GM21381 (cell line): Measurements from ENCODE around the gene ANKRD33B.
"Not testable (repeated sequence)": the region's sequence is repeated elsewhere in the genome, so short reads cannot be mapped to it uniquely, and the experiment has no call there.

Experiments
- ATAC-seq: cut with Tn5 transposase; IDR thresholded peaks from one replicate; pipeline ENCODE4 v1.9.1; 2021; ENCODE audit warnings: mild to moderate bottlenecking, moderate library complexity; ENCODE audit not compliant: unreplicated experiment

The ANKRD33B gene

DNA sequence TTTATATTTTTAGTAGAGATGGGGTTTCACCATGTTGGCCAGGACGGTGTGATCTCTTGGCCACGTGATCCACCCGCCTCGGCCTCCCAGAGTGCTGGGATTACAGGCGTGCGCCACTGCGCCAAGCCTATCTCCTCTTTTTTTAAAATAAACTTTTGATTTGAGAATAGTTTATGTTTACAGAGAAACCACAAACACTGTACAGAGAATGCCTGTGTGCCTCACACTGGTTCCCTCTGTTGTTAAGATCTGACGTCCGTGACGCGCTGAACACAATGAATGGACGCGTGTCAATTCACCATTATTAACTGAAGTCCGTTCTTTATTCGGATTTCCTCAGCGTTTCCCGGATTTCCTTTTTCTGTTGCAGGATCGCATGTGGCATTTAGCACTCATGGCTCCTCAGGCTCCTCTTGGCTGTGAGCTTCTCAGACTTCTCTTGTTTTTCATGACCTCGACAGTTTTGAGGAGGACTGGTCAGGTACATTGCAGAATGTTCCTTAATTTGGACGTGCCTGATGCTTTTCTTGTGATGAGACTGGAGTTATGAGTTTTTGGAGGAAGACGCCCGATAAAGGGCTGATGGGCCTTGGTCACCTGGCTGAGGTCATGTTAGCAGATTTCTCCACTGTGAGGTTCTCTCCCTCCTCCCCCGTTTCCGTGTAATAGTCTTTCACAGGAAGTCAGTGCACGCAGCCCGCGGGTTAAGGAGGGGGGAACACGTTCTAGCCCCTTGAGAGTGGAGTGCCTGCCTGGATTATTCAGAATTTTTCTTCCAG is 69.6 kb downstream of the ANKRD33B start:
- no peak for ATAC-seq

GRCh38 chr5:10634050-10634449 is 70.2 kb downstream of the ANKRD33B start:
- no peak for ATAC-seq

DNA sequence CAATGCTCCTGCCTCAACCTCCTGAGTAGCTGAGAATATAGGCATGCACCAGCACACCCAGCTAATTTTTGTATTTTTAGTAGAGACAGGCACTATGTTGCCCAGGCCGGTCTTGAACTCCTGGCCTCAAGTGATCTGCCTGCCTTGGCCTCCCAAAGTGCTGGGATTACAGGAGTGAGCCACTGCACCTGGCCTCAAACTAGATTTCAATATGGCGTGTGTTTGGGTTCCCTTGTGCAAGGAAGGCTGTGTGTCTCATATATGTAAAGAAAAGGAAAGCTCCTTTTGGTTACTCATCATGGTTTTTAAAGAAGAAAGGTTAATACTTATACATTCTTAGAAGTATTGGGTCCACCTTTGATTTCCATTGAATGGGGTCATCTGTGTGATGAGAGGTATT is 70.7 kb downstream of the ANKRD33B start:
- ATAC-seq: no peak

DNA sequence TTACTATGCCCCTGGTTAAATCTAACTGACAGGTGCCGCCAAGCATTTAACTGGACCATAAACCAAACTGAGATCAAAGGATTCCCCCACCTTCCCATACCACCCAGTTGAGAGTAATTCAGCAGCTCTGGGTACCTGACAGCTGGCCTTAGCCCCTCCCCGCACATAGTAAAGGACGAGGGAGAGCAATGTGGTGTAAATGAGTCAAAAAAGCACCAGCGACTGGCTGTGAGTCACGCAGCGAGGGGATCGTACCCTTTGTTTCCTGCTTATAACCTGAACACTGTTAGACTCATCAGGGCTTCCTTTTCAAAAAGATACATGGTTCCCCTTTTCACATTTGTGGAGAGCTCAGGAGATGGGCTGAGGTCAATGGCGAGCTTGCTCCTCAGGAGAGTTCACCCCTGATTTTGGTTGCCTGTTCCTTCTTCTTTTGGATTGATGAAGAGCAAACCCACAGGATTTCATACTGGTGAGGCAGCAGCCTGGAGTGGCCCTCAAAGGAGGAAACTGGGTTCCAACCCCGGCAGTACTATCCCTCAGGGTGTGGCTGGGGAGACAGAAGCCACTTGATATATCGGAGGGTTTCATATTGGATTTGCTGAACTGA is 71.5 kb downstream of the ANKRD33B start:
- peak; percentile 50 for ATAC-seq

DNA sequence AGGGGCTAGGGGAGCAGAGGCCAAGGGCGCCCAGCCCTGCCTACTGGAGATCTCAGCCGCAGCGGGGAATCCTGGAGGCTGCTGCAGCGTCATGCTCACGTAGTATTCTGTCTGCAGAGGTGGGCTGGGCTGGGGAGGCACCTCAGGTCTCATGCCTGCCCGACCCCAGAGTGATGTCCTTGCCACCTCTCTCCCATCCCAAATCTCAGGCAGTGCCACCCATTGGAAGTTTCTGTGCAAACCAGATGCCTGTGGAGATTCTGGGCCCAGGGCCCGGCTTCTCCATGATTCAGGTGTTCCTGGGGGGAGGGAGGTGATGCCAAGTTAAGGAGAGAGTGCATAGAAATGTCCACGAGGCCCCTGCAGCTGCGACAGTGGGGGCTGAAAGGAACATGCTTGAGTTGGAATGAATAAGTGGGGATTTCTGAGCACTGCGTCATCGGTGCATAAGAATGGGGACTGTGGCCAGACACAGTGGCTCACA is 72.0 kb downstream of the ANKRD33B start:
- ATAC-seq: no peak

GRCh38 chr5:10636363-10637142 is 72.7 kb downstream of the ANKRD33B start:
- ATAC-seq: no peak

- ATAC-seq: no peak
Observed at GRCh38 chr5:10637944-10638343, 74.1 kb downstream of the ANKRD33B start.

GRCh38 chr5:10638723-10639122 is 74.9 kb downstream of the ANKRD33B start:
- not testable (repeated sequence) for ATAC-seq

DNA sequence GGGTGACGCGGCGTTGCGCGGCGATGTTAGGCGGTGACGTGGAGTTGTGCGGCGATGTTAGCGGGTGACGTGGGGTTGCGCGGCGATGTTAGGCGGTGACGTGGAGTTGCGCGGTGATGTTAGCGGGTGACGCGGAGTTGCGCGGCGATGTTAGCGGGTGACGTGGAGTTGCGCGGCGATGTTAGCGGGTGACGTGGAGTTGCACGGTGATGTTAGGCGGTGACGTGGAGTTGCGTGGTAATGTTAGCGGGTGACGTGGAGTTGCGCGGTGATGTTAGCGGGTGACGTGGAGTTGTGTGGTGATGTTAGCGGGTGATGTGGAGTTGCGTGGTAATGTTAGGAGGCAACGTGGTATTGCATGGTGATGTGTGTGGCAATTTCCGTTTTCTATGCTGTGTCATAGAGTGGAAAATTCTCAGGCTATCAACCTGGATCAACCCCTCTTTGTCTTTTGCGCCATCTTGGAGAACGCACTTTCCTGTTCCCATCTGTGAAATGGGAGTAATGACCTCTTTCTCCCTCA is 76.0 kb downstream of the ANKRD33B start:
- ATAC-seq: no peak

DNA sequence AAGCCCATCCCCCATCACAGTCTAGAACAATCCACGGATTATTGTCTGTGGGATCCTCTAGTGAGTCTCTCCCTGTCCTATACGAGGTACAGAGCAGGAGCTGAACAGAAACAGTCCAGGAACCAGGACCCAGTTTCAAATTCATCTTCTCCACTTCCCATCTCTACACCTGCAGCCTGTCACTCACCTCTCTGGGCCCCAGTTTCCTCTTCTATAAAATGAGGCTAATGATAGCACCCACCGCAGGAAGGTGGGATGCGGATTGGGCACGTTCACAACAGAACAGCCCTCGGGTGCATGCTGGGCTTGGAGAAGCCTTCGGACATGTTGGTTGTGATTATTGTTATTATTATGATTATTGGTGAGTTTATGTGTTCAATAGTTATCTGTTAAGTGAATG is 78.5 kb downstream of the ANKRD33B start:
- ATAC-seq: no peak

- ATAC-seq: no peak
Observed at GRCh38 chr5:10644192-10644591, 80.3 kb downstream of the ANKRD33B start.

DNA sequence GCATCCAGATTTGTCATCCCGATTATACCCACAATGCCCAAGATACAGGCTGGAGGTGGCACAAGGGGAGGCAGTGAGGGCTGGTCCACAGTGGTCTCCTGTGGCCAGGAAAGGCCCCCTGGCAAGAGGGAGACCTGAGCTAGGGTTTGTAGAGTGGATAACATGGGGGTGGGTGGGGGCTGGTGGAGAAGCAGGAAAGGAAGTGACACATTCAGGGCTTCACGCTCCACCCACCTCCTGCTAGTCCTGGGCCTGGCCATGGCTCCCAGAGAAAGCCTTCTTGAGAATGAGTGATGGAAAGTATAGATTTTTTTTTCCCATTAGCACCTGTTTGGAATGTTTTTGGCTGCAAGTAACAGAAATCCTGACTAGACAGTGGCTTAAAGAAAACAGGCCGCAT is 81.3 kb downstream of the ANKRD33B start:
- ATAC-seq: no peak

DNA sequence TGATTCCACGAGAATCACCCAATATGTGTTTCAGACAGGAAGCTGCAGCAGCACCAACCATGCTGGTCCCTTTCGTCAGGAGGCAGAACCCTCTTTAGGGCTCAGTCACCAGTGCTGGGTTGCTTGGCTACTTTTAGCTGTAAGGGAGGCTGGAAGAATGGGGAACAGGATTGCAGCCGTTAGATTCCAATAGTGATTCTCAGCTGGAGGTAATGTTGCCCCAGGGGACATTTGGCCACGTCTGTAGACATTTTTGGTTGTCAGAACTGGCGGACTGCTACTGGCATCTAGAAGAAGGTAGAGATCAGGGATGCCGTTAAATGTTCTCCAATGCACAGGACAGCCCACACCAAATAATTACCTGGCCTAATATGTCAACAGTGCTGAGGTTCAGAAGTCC is 81.8 kb downstream of the ANKRD33B start:
- no peak for ATAC-seq

DNA sequence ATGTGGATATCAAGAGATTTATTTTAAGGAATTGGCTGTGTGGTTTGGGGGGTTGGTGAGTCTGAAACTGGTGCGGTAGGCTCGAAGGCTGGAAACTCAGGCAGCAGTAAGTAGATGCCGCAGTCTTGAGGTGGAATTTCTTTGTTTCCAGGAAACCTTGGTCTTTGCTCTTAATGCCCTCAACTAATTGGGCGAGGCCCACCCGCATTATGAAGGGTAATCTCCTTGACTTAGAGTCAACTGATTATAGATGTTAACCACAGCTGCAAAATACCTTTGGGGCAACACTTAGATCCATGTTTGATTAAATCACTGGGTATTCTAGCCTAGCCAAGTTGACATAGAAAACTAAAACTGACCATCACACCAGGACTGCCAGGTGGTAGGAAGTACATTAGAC is 83.8 kb downstream of the ANKRD33B start:
- ATAC-seq: no peak

GRCh38 chr5:10648806-10649665 is 85.2 kb downstream of the ANKRD33B start:
- no peak for ATAC-seq

- no peak for ATAC-seq
Observed at GRCh38 chr5:10649666-10650380, 86.0 kb downstream of the ANKRD33B start.

GRCh38 chr5:10652151-10652550 is 88.3 kb downstream of the ANKRD33B start:
- no peak for ATAC-seq

- ATAC-seq: no peak
Observed at GRCh38 chr5:10652606-10653005, 88.7 kb downstream of the ANKRD33B start.

DNA sequence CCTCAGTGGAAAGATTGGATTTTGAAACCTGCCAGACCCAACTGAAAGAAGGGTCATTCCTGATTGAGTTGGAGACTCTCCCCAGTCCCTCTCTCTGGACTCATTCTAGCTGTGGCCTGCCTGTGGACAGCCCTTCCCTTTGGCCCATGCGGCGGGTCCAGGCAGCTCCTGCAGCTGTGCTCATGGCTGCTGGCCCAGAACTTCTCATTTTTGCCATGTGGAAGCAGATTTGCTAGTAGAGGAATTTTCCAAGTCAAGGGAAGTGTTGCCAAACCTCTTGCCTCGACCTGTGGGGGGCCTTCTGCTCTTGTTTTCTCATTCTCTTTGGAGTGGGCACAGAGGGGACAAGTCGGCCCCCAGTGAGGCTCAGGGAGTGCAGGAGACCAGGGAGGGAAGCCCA is 89.2 kb downstream of the ANKRD33B start:
- ATAC-seq: no peak
